Thymus (tissue), 11 donors: Measurements from ENCODE around the gene KRTAP17-1. TPM values are rescaled to one million over a fixed set of nuclear protein-coding genes. Genes with fewer than 3 reads are reported as not detected.

ENCODE experiments used
- DNase-seq, 9 donors: peaks; one replicate each; pipeline ENCODE4 v3.0.0-alpha.2; 2013; ENCODE audit warnings: low spot score in 9 of 9, low read depth in 6 of 9, missing footprints in 1 of 9
- H3K27ac ChIP-seq, 2 donors: one replicate each; pipeline ENCODE4 v1.5.1; 2013; ENCODE audit warnings: control low read depth in 1 of 2, low read depth in 1 of 2, low read length in 1 of 2, mild to moderate bottlenecking in 1 of 2, moderate library complexity in 1 of 2
- H3K27me3 ChIP-seq, 2 donors: one replicate each; pipeline ENCODE4 v1.5.1; 2013; ENCODE audit warnings: low read length in 1 of 2; ENCODE audit not compliant: control insufficient read depth in 2 of 2, insufficient read depth in 1 of 2
- H3K36me3 ChIP-seq, 2 donors: one replicate each; pipeline ENCODE4 v1.5.1; 2013; ENCODE audit warnings: low read length in 1 of 2, mild to moderate bottlenecking in 1 of 2, moderate library complexity in 1 of 2; ENCODE audit not compliant: control insufficient read depth in 2 of 2, insufficient read depth in 2 of 2
- H3K4me1 ChIP-seq, 2 donors: one replicate each; pipeline ENCODE4 v1.5.1; 2013; ENCODE audit warnings: low read length in 2 of 2; ENCODE audit not compliant: control insufficient read depth in 2 of 2, insufficient read depth in 2 of 2
- H3K4me3 ChIP-seq, 2 donors: one replicate each; pipeline ENCODE4 v1.5.1; 2013; ENCODE audit warnings: low read length in 2 of 2, control low read depth in 1 of 2, mild to moderate bottlenecking in 1 of 2
- H3K9me3 ChIP-seq, 2 donors: one replicate each; pipeline ENCODE4 v1.5.1; 2013; ENCODE audit warnings: low read length in 1 of 2, mild to moderate bottlenecking in 1 of 2; ENCODE audit not compliant: control insufficient read depth in 2 of 2, insufficient read depth in 1 of 2
- WGBS: extraction: QIAGEN DNeasy Blood & Tissue Kit; methylation state at CpG from one replicate; pipeline ENCODE4 v1.1.7; 2013; 5-methylcytosine and 5-hydroxymethylcytosine counted together
- polyA plus RNA-seq: library from polyadenylated mRNA; stranded (reverse); fragments of 200-250 nt; gene quantifications from one replicate; pipeline ENCODE4 v1.2.3, GENCODE V29; 2013
- total RNA-seq: library from RNA; stranded (reverse); fragments of 120-200 nt; gene quantifications from one replicate; pipeline ENCODE4 v1.2.4, GENCODE V29; 2013
- donor health status: healthy.

The KRTAP17-1 gene
- total and polyA plus RNA-seq, 2 donors: 0.09 to 0.11 TPM

DNA sequence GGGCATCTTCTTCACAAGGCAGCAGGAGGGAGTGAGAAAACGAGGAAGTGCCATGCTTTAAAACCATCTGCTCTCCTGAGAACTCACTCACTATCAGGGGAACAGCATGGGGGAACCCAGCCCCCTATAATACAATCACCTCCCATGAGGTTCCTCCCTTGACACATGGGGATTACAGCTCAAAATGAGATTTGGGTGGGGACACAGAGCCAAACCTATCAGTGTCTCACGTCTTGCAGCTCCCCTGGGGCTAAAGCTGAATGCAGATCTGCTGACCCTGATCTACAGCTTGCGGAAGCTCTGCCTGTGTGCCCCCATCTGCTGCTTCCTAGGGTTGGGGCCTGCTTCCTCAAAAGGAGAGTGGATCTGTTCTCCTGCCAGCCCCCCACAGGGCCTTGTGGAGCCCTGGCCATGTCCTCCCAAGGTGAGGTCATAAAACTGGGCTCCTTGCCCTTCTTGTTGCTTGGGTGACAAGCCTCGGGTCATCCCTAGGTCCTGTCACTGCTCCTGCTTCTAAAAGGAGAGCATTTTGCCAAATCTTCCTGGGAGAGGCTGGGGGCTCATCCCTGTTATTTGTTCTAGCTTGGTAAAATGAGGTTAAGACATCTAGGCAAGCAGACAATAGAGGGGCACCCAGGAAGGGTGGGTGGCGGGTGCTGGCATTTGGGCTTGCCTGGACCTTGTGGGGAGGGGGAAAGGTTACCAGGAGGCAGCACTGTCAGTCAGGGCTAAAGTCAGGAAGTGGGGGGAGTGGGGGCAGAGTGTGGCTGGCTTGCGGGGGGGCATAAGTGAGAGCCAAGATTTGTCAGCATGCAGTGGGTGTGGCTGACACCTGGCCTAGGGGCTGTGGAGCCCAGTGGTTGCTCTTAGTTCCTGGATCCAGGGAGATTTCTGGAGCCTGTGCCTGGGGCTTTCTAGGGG is 19.1 kb upstream of the KRTAP17-1 start:
- H3K27ac ChIP-seq: no peak overlapping the region
- H3K4me1 ChIP-seq: peaks cover 0 to 3% of the 10 kb centered on the region in 2 donors
- no peaks in the 10 kb centered on the region for H3K36me3 ChIP-seq
- DNase-seq: no peak
- H3K9me3 ChIP-seq: no peaks in the 10 kb centered on the region
- no peaks in the 10 kb centered on the region for H3K27me3 ChIP-seq
- 79% methylated on average over 6 of the region's 6 CpGs for WGBS
- H3K4me3 ChIP-seq: no peak overlapping the region

DNA sequence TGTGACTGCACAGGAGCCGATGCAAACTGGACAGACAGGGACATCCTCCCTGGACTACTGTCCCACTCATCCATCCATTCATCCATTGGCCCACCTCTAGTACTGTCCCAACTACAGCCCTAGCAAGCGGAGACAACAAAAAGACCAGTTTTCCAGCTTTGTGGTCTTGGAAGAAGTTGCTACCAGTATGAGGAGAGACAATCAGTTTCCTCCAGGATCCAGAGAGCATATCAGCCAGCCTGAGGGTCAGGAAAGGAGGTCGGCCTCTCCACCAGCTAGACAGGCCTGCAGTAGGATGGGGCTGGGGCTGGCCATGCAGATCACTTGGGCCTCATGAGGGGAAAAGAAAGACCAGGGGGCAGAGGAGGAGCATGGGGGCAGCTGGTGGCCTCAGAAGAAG is 18.3 kb upstream of the KRTAP17-1 start:
- H3K27me3 ChIP-seq: no peaks in the 10 kb centered on the region
- no peak overlapping the region for H3K4me3 ChIP-seq
- no peaks in the 10 kb centered on the region for H3K9me3 ChIP-seq
- no peak for DNase-seq
- no peaks in the 10 kb centered on the region for H3K4me1 ChIP-seq
- 96% methylated on average over 3 of the region's 3 CpGs for WGBS
- H3K27ac ChIP-seq: no peak overlapping the region
- no peaks in the 10 kb centered on the region for H3K36me3 ChIP-seq

DNA sequence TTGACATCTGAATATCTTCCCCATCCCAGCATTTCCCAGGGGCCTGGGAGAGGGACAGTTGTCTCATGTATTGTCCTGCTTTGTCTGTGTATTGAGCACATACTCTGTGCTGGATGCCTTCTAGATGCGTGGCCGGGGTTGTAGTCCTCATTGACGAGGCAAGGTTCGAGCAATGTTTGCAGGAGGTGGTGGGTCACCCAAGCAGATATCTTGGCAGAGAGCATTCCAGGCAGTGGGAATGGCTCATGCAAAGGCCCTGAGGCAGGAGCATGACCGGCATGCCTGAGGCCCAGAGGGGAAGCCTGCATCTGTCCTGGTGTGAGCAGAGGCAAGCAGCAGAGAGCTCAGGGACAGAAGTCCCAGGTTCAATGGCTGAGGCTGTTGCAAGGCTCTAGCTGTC is 17.6 kb upstream of the KRTAP17-1 start:
- Histone ChIP-seq H3K4me3 (no peak overlapping the region), H3K27ac (no peak overlapping the region), H3K36me3 (no peaks in the 10 kb centered on the region), H3K4me1 (no peaks in the 10 kb centered on the region), H3K9me3 (no peaks in the 10 kb centered on the region), H3K27me3 (no peaks in the 10 kb centered on the region)
- WGBS: 97% methylated on average over 5 of the region's 5 CpGs
- DNase-seq: no peak

DNA sequence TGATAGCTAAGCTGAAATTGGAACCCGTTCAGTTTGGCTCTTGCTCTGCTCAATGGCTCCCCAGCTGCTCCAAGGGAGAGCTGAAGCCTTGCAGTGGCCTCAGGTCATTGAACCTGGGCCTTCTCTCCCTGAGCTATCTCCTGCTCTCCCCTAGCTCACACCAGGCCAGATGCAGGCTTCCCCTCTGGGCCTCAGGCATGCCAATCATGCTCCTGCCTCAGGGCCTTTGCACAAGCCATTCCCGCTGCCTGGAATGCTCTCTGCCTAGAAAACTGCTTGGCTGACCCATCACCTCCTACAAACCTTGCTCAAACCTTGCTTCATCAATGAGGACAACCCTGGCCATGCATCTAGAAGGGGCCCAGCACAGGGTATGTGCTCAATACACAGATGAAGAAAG is 16.7 kb upstream of the KRTAP17-1 start:
- H3K9me3 ChIP-seq: no peaks in the 10 kb centered on the region
- DNase-seq: no peak
- 89% methylated on average over 2 of the region's 2 CpGs for WGBS
- H3K27ac ChIP-seq: no peak overlapping the region
- H3K4me3 ChIP-seq: no peak overlapping the region
- H3K4me1 ChIP-seq: no peaks in the 10 kb centered on the region
- no peaks in the 10 kb centered on the region for H3K27me3 ChIP-seq
- H3K36me3 ChIP-seq: no peaks in the 10 kb centered on the region

DNA sequence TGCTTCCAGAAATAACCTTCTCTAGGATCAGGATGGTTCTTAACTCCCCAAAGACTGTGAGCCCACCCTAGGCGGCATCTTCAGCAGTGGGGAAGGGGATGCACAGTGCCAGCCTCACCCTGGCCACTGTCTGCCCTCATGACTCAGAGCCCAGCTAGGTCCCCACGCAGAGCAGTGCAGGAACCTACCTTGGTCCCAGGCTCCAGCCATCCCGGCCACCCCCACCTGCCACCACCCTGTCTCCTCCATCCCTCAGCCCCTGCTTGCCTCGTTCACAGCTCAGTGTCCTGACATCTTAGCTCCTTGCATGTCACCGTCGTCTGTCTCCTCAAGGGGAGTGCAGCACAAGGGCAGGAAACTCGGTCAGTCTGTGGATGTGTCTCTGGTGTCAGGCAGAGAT is 16.1 kb upstream of the KRTAP17-1 start:
- no peaks in the 10 kb centered on the region for H3K4me1 ChIP-seq
- DNase-seq: no peak
- WGBS: 89% methylated on average over 7 of the region's 7 CpGs
- no peaks in the 10 kb centered on the region for H3K9me3 ChIP-seq
- H3K4me3 ChIP-seq: no peak overlapping the region
- no peak overlapping the region for H3K27ac ChIP-seq
- H3K27me3 ChIP-seq: no peaks in the 10 kb centered on the region
- no peaks in the 10 kb centered on the region for H3K36me3 ChIP-seq

DNA sequence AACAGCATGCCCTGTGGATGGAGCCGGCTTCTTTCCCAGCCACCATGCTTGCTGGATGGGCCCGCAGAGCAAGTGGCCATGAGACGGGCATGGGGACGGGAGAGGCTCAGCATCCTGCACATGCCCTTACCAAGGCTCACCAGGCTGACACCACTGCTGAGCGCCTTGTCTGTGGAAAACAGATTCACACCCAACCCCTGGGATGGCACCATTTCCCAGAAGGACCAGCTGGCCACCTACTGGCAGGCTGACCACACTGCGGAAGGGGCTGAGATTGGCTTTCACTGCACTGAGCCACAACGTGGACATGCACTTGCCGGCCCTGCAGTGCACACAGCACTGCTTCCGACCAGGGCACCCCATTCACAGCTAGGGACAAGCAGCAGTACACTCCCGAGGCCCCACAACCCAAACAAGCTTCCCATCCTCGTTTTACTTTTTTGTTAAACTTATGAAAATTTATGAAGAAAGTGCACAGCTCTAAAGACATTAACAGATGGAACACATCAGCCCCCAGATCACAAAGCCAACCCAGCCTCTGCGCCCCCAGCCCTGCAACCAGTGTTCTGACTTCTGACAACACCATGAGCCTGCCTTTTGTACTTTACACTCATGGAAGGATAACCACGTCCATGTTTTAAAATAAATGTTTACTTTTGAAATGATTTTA is 13.9 kb upstream of the KRTAP17-1 start:
- no peaks in the 10 kb centered on the region for H3K27me3 ChIP-seq
- H3K4me1 ChIP-seq: no peaks in the 10 kb centered on the region
- H3K4me3 ChIP-seq: no peak overlapping the region
- H3K9me3 ChIP-seq: no peaks in the 10 kb centered on the region
- H3K36me3 ChIP-seq: no peaks in the 10 kb centered on the region
- no peak for DNase-seq
- 78% methylated on average over 13 of the region's 13 CpGs for WGBS
- no peak overlapping the region for H3K27ac ChIP-seq

DNA sequence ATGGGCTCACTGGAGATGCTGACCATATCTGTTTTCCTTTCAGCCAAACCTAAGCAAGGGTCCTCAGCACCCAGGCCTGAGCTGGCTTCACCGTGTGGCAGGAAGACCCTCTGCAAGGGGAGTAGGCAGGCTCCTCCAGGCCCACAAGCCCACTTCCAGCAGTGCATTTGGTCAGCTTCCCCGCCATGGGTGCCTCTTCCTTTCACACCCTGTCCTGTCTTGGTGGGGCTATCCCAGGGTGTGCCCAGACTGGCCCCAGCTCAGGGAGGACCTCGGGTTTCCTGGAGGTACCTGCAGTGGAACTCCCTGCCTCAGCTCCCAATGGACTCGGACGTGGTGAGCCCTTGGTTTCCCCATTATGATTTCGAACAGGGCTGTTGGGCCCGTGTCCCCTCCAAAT is 12.7 kb upstream of the KRTAP17-1 start:
- WGBS: 93% methylated on average over 7 of the region's 7 CpGs
- no peak overlapping the region for H3K4me3 ChIP-seq
- no peaks in the 10 kb centered on the region for H3K9me3 ChIP-seq
- no peaks in the 10 kb centered on the region for H3K36me3 ChIP-seq
- H3K27ac ChIP-seq: no peak overlapping the region
- H3K4me1 ChIP-seq: no peaks in the 10 kb centered on the region
- H3K27me3 ChIP-seq: no peaks in the 10 kb centered on the region
- DNase-seq: no peak

DNA sequence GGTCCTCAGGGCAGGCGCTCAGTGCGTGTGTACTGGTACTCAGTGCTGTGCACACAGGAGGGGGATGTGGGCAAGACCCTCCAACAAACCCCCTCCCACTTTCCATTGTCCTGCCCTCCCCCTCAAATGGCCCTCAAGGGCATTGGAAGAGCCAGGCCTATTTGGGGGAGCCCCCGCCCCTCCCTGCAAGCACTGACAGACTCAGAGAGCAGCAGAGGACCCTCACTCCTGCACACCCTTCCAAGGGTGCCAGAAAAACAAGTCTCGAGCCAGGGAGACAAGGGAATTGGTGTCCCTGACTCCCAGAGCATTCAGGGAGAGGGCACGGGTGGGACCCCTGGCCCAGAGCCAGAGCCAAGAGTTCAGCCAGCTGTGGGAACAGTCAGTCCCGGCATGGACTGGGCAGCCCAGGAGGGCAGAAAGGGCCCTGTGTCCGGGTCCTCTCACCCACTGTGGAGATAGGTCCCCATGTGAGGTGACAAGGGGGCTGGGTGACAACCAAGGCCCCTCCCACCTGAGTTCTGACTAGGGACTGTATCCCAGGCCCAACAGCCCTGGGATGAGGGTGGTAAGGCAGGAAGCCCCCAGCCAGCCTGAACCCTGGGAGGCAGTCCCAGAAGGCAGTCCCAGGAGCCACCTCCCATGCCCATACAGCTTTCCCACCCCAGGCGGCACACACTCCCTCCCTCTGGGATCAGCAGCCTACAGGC is 12.1 kb upstream of the KRTAP17-1 start:
- DNase-seq: no peak
- 93% methylated on average over 8 of the region's 8 CpGs for WGBS
- Histone ChIP-seq H3K27me3 (no peaks in the 10 kb centered on the region), H3K27ac (no peak overlapping the region), H3K4me3 (no peak overlapping the region), H3K36me3 (no peaks in the 10 kb centered on the region), H3K9me3 (no peaks in the 10 kb centered on the region), H3K4me1 (no peaks in the 10 kb centered on the region)
